ENCODE results near the gene WIZ. TPM values are rescaled to one million over a fixed set of nuclear protein-coding genes. Genes with fewer than 3 reads are reported as not detected.
"Not testable (repeated sequence)": the region's sequence is repeated elsewhere in the genome, so short reads cannot be mapped to it uniquely, and the experiment has no call there.

The WIZ gene
- total RNA-seq, 2 experiments from 2014 or later: 19.3 to 21.0 TPM

- ChIA-PET POLR2A (no interaction called here), CTCF (no interaction called here)
- H3K27ac Mint-ChIP-seq: no peak overlapping the region
- H3K36me3 Mint-ChIP-seq (ENCODE audit: low read depth): no peaks in the 10 kb centered on the region
- H3K9me3 Mint-ChIP-seq: peaks cover 7% of the 10 kb centered on the region
- DNase-seq (no peak), ATAC-seq (no peak)
- H3K4me1 Mint-ChIP-seq (ENCODE audit: low read depth): peaks cover 6% of the 10 kb centered on the region
- intact Hi-C loops (cut with micrococcal nuclease): no loop called here
- no peak overlapping the region for H3K4me3 Mint-ChIP-seq
- TF ChIP-seq CTCF (IDR thresholded peaks at IDR 0.05): no peak
- H3K27me3 Mint-ChIP-seq: peaks cover 2% of the 10 kb centered on the region
These were observed 38.9 kb upstream of the WIZ start for GRCh38 chr19:15488489-15489226.

- POLR2A ChIA-PET: interaction anchor here (1.1 kb wide), 1 partner anchor 19 kb away, joined by 6 read pairs; no protein-coding TSS in a partner anchor
These were observed 37.3 kb upstream of the WIZ start for GRCh38 chr19:15487038-15487437.

GRCh38 chr19:15485768-15486167 is 36.0 kb upstream of the WIZ start:
- CTCF ChIA-PET; ATAC-seq; H3K27ac Mint-ChIP-seq; POLR2A ChIA-PET; H3K4me3 Mint-ChIP-seq; intact Hi-C loops (cut with micrococcal nuclease); H3K27me3 Mint-ChIP-seq; H3K9me3 Mint-ChIP-seq; H3K36me3 Mint-ChIP-seq (ENCODE audit: low read depth); DNase-seq: not testable (repeated sequence)
- peaks cover 16% of the 10 kb centered on the region for H3K4me1 Mint-ChIP-seq (ENCODE audit: low read depth)

More at GRCh38 chr19:15487038-15487437, 37.3 kb upstream of the WIZ start:
- CTCF ChIA-PET: no interaction called here
- DNase-seq (no peak), ATAC-seq (no peak)
- Mint-ChIP-seq H3K9me3 (peaks cover 7% of the 10 kb centered on the region), H3K27me3 (no peaks in the 10 kb centered on the region), H3K36me3 (ENCODE audit: low read depth) (no peaks in the 10 kb centered on the region), H3K27ac (no peak overlapping the region), H3K4me1 (ENCODE audit: low read depth) (peaks cover 16% of the 10 kb centered on the region), H3K4me3 (no peak overlapping the region)
- no peak for TF ChIP-seq CTCF (IDR thresholded peaks at IDR 0.05)
- intact Hi-C loops (cut with micrococcal nuclease): no loop called here

- H3K27me3 Mint-ChIP-seq; intact Hi-C loops (cut with micrococcal nuclease); H3K4me3 Mint-ChIP-seq; ATAC-seq; DNase-seq; POLR2A ChIA-PET; H3K27ac Mint-ChIP-seq; H3K9me3 Mint-ChIP-seq; H3K36me3 Mint-ChIP-seq (ENCODE audit: low read depth): not testable (repeated sequence)
- CTCF ChIA-PET: interaction anchor here (1.4 kb wide), 1 partner anchor 74 kb away, joined by 6 read pairs; no protein-coding TSS in a partner anchor
- peaks cover 43% of the 10 kb centered on the region for H3K4me1 Mint-ChIP-seq (ENCODE audit: low read depth)
These were observed 31.2 kb upstream of the WIZ start for GRCh38 chr19:15480996-15481395.

- Mint-ChIP-seq H3K4me1 (ENCODE audit: low read depth) (peaks cover 44% of the 10 kb centered on the region), H3K27ac (no peak within 1 kb of the TSS), H3K36me3 (ENCODE audit: low read depth) (no peaks in the 10 kb centered on the region)
These were observed 29.9 kb upstream of the WIZ start, which contains the start of gene PGLYRP2 for GRCh38 chr19:15479391-15480345. Gene PGLYRP2, minus strand, starts transcription at chr19:15479501. Its CDS starts 130 bp downstream, at chr19:15479371.

More at GRCh38 chr19:15479391-15480345, 29.9 kb upstream of the WIZ start, which contains the start of gene PGLYRP2:
- no peak for TF ChIP-seq CTCF (IDR thresholded peaks at IDR 0.05)
- ATAC-seq (peak; percentile 22), DNase-seq (peak; percentile 33)
- POLR2A ChIA-PET: interaction anchor here (0.6 to 1.3 kb wide), 4 partner anchors 10 to 882 kb away, joined by 3 to 7 read pairs (median 3); no protein-coding TSS in a partner anchor
- no peaks in the 10 kb centered on the region for H3K27me3 Mint-ChIP-seq
- H3K4me3 Mint-ChIP-seq: no peak within 1 kb of the TSS
- intact Hi-C loops (cut with micrococcal nuclease): no loop called here
- H3K9me3 Mint-ChIP-seq: no peaks in the 10 kb centered on the region
- CTCF ChIA-PET: interaction anchor here (0.9 to 1.6 kb wide), 5 partner anchors 12 to 76 kb away, joined by 3 to 6 read pairs (median 4); partner anchors contain the start of gene AKAP8L
